Measurements from ENCODE around the gene EXPH5. TPM values are rescaled to one million over a fixed set of nuclear protein-coding genes. Genes with fewer than 3 reads are reported as not detected.

EXPH5 gene
- total and polyA plus RNA-seq, 2 of the 8 experiments (the other 6 are each of a cell fraction or from before 2014, with no cell fraction given) = 1.1 to 11.5 TPM

GRCh38 chr11:108512708-108513107 lies 80.9 kb downstream of the EXPH5 start (continued):
- TF ChIP-seq YY1 (IDR thresholded peaks at IDR 0.05; ENCODE audit: low read depth, low read length) = no peak
- TF ChIP-seq POU5F1 (IDR thresholded peaks at IDR 0.05; ENCODE audit: low read depth, low read length) = no peak
